IPS-18a (cell line): ENCODE measurements around the gene CHST11.

ENCODE experiments used
- H3K27ac ChIP-seq: one replicate; pipeline ENCODE4 v1.5.1; 2013; ENCODE audit warnings: low read length
- H3K27me3 ChIP-seq: one replicate; pipeline ENCODE4 v1.6.1; 2013; ENCODE audit warnings: mild to moderate bottlenecking, low read length; ENCODE audit not compliant: control insufficient read depth, insufficient read depth
- H3K36me3 ChIP-seq: one replicate; pipeline ENCODE4 v1.6.1; 2013; ENCODE audit warnings: low read depth, low read length; ENCODE audit not compliant: control insufficient read depth
- H3K4me1 ChIP-seq: one replicate; pipeline ENCODE4 v1.6.1; 2013; ENCODE audit warnings: low read depth, low read length; ENCODE audit not compliant: control insufficient read depth
- H3K4me3 ChIP-seq: one replicate; pipeline ENCODE4 v1.5.1; 2013; ENCODE audit warnings: low read length
- H3K9ac ChIP-seq: one replicate; pipeline ENCODE4 v1.6.1; 2013; ENCODE audit warnings: mild to moderate bottlenecking, low read length, moderate library complexity
- H3K9me3 ChIP-seq: one replicate; pipeline ENCODE4 v1.6.1; 2013; ENCODE audit warnings: low read depth, low read length; ENCODE audit not compliant: control insufficient read depth

Gene CHST11

DNA sequence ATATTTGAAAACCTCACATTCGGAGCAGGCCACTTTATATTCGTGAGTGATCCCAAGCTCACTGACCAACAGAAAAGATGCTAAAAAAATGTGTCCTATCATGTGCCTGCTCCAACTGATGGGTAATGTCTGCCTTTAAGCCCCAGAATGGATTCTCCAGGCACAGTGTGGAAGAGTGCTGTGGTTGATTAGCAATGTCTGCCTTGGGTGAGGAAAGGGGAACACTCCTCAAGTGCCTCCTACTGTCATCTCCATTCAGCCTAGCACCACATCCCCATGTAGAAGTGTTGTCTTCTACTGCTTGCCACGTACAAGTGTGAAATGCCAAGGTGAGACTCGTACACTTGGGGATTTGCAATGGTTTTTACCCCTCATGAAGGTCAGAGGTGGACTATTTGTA lies 302.0 kb downstream of the CHST11 start:
- H3K9ac ChIP-seq = no peak overlapping the region
- no peak overlapping the region for H3K27ac ChIP-seq
- peaks cover 4% of the 10 kb centered on the region for H3K36me3 ChIP-seq
- peaks cover 3% of the 10 kb centered on the region for H3K4me1 ChIP-seq
- no peaks in the 10 kb centered on the region for H3K27me3 ChIP-seq
- no peak overlapping the region for H3K4me3 ChIP-seq
- no peaks in the 10 kb centered on the region for H3K9me3 ChIP-seq

- Histone ChIP-seq H3K9ac (no peak overlapping the region), H3K4me1 (peaks cover 3% of the 10 kb centered on the region), H3K36me3 (peaks cover 4% of the 10 kb centered on the region), H3K9me3 (no peaks in the 10 kb centered on the region), H3K27me3 (no peaks in the 10 kb centered on the region), H3K4me3 (no peak overlapping the region), H3K27ac (no peak overlapping the region)
Measured at GRCh38 chr12:104761091-104761490, 304.3 kb downstream of the CHST11 start.

DNA sequence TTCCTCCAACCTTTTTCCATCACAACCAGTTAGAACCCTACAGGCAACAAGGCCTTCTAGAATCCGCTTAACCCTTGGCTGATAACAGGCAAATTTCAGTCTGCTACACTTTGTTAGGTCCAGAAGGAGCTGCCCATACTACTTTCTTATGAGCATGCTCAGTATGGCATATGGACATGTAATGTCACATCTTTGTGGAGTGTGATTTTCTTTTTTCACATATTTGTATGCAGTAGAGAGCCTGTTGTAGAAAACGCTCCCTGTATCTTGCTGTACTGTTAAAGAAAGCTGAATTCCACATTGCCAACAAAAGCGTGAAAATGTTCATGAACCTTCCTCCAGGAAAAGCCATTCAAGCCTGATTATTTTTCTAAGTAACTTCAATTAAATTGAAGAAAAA lies 304.9 kb downstream of the CHST11 start:
- Histone ChIP-seq H3K4me1 (peaks cover 3% of the 10 kb centered on the region), H3K27me3 (no peaks in the 10 kb centered on the region), H3K27ac (no peak overlapping the region), H3K9ac (no peak overlapping the region), H3K4me3 (no peak overlapping the region), H3K9me3 (no peaks in the 10 kb centered on the region), H3K36me3 (peaks cover 4% of the 10 kb centered on the region)

GRCh38 chr12:104763168-104763805 lies 306.5 kb downstream of the CHST11 start:
- H3K4me3 ChIP-seq = no peak overlapping the region
- no peak overlapping the region for H3K27ac ChIP-seq

GRCh38 chr12:104764225-104765091 lies 307.7 kb downstream of the CHST11 start:
- no peak overlapping the region for H3K9ac ChIP-seq
- no peak overlapping the region for H3K4me3 ChIP-seq
- H3K27me3 ChIP-seq = no peaks in the 10 kb centered on the region
- no peaks in the 10 kb centered on the region for H3K9me3 ChIP-seq
- H3K36me3 ChIP-seq = no peaks in the 10 kb centered on the region
- H3K4me1 ChIP-seq = peaks cover 23% of the 10 kb centered on the region
- H3K27ac ChIP-seq = no peak overlapping the region

More at GRCh38 chr12:104763168-104763805, 306.5 kb downstream of the CHST11 start:
- Histone ChIP-seq H3K9ac (no peak overlapping the region), H3K27me3 (no peaks in the 10 kb centered on the region), H3K4me1 (peaks cover 11% of the 10 kb centered on the region), H3K9me3 (no peaks in the 10 kb centered on the region), H3K36me3 (no peaks in the 10 kb centered on the region)

- Histone ChIP-seq H3K4me3 (no peak overlapping the region), H3K9ac (no peak overlapping the region), H3K9me3 (no peaks in the 10 kb centered on the region), H3K36me3 (no peaks in the 10 kb centered on the region), H3K27ac (no peak overlapping the region), H3K27me3 (no peaks in the 10 kb centered on the region), H3K4me1 (peaks cover 20% of the 10 kb centered on the region)
Measured at GRCh38 chr12:104767261-104767660, 310.5 kb downstream of the CHST11 start.

DNA sequence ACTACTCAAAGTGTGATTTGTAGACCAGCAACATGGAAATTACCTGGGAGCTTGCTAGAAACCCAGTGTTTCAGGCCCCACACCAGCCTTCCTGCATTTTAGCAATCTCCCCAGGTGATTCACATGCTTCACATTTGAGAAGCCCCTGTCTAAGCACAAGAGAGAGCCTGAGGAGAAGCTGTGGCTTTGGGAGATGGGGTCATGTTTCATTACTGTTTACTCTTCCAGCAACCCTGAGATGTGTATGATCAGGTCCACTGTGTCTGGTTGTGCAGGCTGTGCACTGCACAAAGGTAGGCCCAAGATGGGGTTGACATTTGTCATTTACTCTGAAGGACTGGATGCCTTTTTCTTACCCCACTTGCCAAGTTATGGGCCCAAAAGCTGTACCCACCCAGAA lies 311.3 kb downstream of the CHST11 start:
- Histone ChIP-seq H3K4me3 (no peak overlapping the region), H3K9me3 (peaks cover 4% of the 10 kb centered on the region), H3K36me3 (no peaks in the 10 kb centered on the region), H3K27me3 (no peaks in the 10 kb centered on the region), H3K9ac (no peak overlapping the region), H3K27ac (no peak overlapping the region), H3K4me1 (peaks cover 20% of the 10 kb centered on the region)

DNA sequence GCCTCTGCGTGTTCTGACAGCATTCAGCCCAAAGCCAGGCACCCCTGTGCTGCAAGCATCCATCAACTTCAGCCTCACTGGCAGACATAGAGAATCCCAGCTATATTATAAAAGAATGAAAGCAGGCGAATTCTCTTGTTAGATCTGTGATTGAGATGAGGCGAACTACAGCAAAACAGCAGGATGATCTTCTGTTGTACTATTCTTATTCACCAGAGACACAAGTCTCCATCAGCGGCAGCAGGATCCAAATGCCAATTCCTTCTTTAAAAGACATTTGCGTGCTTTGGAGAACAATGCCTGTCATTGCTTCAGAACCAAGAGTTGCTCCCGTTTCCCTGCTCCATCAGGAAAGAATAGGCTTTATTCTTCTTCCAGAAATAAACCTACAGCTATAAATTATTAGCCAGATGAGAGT lies 312.4 kb downstream of the CHST11 start:
- Histone ChIP-seq H3K9ac (no peak overlapping the region), H3K27me3 (no peaks in the 10 kb centered on the region), H3K9me3 (peaks cover 4% of the 10 kb centered on the region), H3K4me3 (no peak overlapping the region), H3K36me3 (no peaks in the 10 kb centered on the region), H3K27ac (no peak overlapping the region), H3K4me1 (peaks cover 20% of the 10 kb centered on the region)

DNA sequence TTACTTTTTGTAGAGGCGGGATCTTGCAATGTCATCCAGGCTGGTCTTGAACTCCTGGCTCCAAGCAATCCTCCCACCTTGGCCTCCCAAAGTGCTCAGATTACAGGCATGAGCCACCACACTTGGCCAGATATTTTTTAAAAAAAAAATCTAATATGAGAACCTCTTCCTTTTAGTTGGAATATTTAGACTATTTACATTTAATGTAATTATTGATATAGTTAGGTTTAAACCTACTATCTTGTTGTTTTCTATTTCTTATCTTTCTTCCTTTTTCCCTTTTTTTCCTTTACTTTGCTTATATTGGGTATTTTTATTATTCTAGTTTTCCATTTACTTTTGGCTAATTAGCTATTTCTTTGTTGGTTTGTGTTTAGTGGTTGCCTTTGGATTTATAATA lies 315.6 kb downstream of the CHST11 start:
- H3K36me3 ChIP-seq = no peaks in the 10 kb centered on the region
- H3K9ac ChIP-seq = no peak overlapping the region
- no peaks in the 10 kb centered on the region for H3K27me3 ChIP-seq
- no peak overlapping the region for H3K4me3 ChIP-seq
- H3K4me1 ChIP-seq = peaks cover 20% of the 10 kb centered on the region
- no peak overlapping the region for H3K27ac ChIP-seq
- peaks cover 4% of the 10 kb centered on the region for H3K9me3 ChIP-seq

DNA sequence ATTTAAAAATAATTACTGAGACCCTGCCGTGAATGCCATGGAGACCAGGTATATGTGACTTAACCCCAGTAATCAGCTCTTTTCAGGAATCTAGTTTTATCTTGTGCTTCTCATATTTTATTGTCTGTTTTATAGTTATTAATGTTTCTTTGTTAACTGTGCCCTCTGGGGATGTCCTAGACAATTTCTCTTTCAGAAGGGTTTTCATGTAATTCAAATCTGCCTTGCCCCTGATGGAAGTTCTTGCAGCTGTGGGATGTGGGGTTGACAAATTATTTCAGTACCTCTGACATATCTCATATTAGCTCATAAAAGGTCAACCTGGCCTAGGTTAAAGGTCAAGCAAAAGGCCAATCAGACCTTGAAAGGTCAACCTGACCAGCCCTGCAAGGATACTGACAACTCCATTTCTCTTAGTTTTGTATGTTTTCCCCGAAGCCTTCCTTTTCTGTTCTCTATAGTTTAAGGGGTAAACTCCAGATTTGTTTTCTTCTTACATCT lies 319.0 kb downstream of the CHST11 start:
- Histone ChIP-seq H3K4me1 (no peaks in the 10 kb centered on the region), H3K27me3 (no peaks in the 10 kb centered on the region), H3K27ac (no peak overlapping the region), H3K36me3 (no peaks in the 10 kb centered on the region), H3K9ac (no peak overlapping the region), H3K9me3 (peaks cover 4% of the 10 kb centered on the region), H3K4me3 (no peak overlapping the region)

- H3K9me3 ChIP-seq = no peaks in the 10 kb centered on the region
- no peak overlapping the region for H3K27ac ChIP-seq
- no peaks in the 10 kb centered on the region for H3K4me1 ChIP-seq
- no peaks in the 10 kb centered on the region for H3K27me3 ChIP-seq
- no peak overlapping the region for H3K4me3 ChIP-seq
- no peaks in the 10 kb centered on the region for H3K36me3 ChIP-seq
- H3K9ac ChIP-seq = no peak overlapping the region
Measured at GRCh38 chr12:104779134-104779533, 322.4 kb downstream of the CHST11 start.
